H9 (cell line): Measurements from ENCODE around the gene WAPL. TPM values are rescaled to one million over a fixed set of nuclear protein-coding genes. Genes with fewer than 3 reads are reported as not detected.

ENCODE experiments used
- DNase-seq: peaks from one replicate; pipeline ENCODE4 v3.0.0-alpha.2; 2017
- H2AFZ ChIP-seq: one replicate; pipeline ENCODE4 v1.6.1; 2013; ENCODE audit warnings: mild to moderate bottlenecking, low read length, control low read depth, moderate library complexity
- H2AK5ac ChIP-seq: 2 replicates; pipeline ENCODE4 v1.6.1; 2013; ENCODE audit warnings: low read length, control low read depth, mixed read lengths; ENCODE audit not compliant: insufficient read length
- H2BK120ac ChIP-seq: one replicate; pipeline ENCODE4 v1.6.1; 2013; ENCODE audit warnings: low read depth, mild to moderate bottlenecking, low read length, control low read depth, inconsistent platforms; ENCODE audit not compliant: poor library complexity, severe bottlenecking
- H2BK12ac ChIP-seq: 2 replicates; pipeline ENCODE4 v1.6.1; 2013; ENCODE audit warnings: low read length, control low read depth, mixed read lengths, low read depth; ENCODE audit not compliant: insufficient read length
- H2BK15ac ChIP-seq: 2 replicates; pipeline ENCODE4 v1.6.1; 2013; ENCODE audit warnings: low read depth, low read length, control low read depth
- H2BK20ac ChIP-seq: one replicate; pipeline ENCODE4 v1.6.1; 2013; ENCODE audit warnings: low read depth, mild to moderate bottlenecking, low read length, control low read depth, inconsistent platforms; ENCODE audit not compliant: poor library complexity, severe bottlenecking
- H2BK5ac ChIP-seq: 2 replicates; pipeline ENCODE4 v1.6.1; 2013; ENCODE audit warnings: low read length, control low read depth, mixed read lengths; ENCODE audit not compliant: insufficient read length
- H3K14ac ChIP-seq: 2 replicates; pipeline ENCODE4 v1.6.1; 2013; ENCODE audit warnings: low read length, control low read depth; ENCODE audit not compliant: insufficient read depth
- H3K18ac ChIP-seq: 2 replicates; pipeline ENCODE4 v1.6.1; 2013; ENCODE audit warnings: low read depth, mild to moderate bottlenecking, mixed read lengths, low read length, control low read depth; ENCODE audit not compliant: insufficient read length
- H3K23ac ChIP-seq: 2 replicates; pipeline ENCODE4 v1.6.1; 2013; ENCODE audit warnings: low read length, control low read depth, mixed read lengths, low read depth; ENCODE audit not compliant: insufficient read length
- H3K23me2 ChIP-seq: 2 replicates; pipeline ENCODE4 v1.6.1; 2013; ENCODE audit warnings: low read depth, mild to moderate bottlenecking, mixed read lengths, low read length, control low read depth; ENCODE audit not compliant: insufficient read length, poor library complexity, severe bottlenecking
- H3K27ac ChIP-seq: 2 replicates; pipeline ENCODE4 v1.5.1; 2013; ENCODE audit warnings: low read length, control low read depth, mixed read lengths, low read depth; ENCODE audit not compliant: insufficient read length
- H3K27me3 ChIP-seq: 2 replicates; pipeline ENCODE4 v1.6.1; 2013; ENCODE audit warnings: low read length, control low read depth, inconsistent platforms; ENCODE audit not compliant: insufficient read depth
- H3K4ac ChIP-seq: 2 replicates; pipeline ENCODE4 v1.6.1; 2013; ENCODE audit warnings: low read depth, mild to moderate bottlenecking, control low read depth, inconsistent platforms, low read length, moderate library complexity
- H3K4me1 ChIP-seq: 2 replicates; pipeline ENCODE4 v1.6.1; 2013; ENCODE audit warnings: low read length, control low read depth, inconsistent platforms; ENCODE audit not compliant: insufficient read depth
- H3K4me2 ChIP-seq: 2 replicates; pipeline ENCODE4 v1.6.1; 2013; ENCODE audit warnings: low read length, control low read depth, mixed read lengths; ENCODE audit not compliant: insufficient read length, insufficient read depth
- H3K56ac ChIP-seq: 2 replicates; pipeline ENCODE4 v1.6.1; 2013; ENCODE audit warnings: low read depth, mild to moderate bottlenecking, mixed read lengths, low read length, control low read depth; ENCODE audit not compliant: insufficient read length
- H3K79me1 ChIP-seq: 2 replicates; pipeline ENCODE4 v1.6.1; 2013; ENCODE audit warnings: low read depth, mild to moderate bottlenecking, moderate library complexity, low read length, control low read depth, inconsistent platforms; ENCODE audit not compliant: insufficient read depth, poor library complexity, severe bottlenecking
- H3K79me2 ChIP-seq: 2 replicates; pipeline ENCODE4 v1.6.1; 2013; ENCODE audit warnings: low read length, control low read depth, inconsistent platforms; ENCODE audit not compliant: insufficient read depth
- H3K9ac ChIP-seq: 2 replicates; pipeline ENCODE4 v1.6.1; 2013; ENCODE audit warnings: low read length, control low read depth, mixed read lengths; ENCODE audit not compliant: insufficient read length; ENCODE audit errors: extremely low read depth
- H3K9me3 ChIP-seq: one replicate; pipeline ENCODE4 v1.6.1; 2013; ENCODE audit warnings: low read depth, low read length, inconsistent platforms; ENCODE audit not compliant: control insufficient read depth
- H3T11ph ChIP-seq: one replicate; pipeline ENCODE4 v1.6.1; 2013; ENCODE audit warnings: mild to moderate bottlenecking, low read length, control low read depth, inconsistent platforms
- H4K20me1 ChIP-seq: one replicate; pipeline ENCODE4 v1.6.1; 2013; ENCODE audit not compliant: control insufficient read depth, insufficient read length, insufficient read depth
- H4K5ac ChIP-seq: 2 replicates; pipeline ENCODE4 v1.6.1; 2013; ENCODE audit warnings: low read depth, mild to moderate bottlenecking, mixed read lengths, low read length, control low read depth; ENCODE audit not compliant: insufficient read length
- H4K8ac ChIP-seq: replicated peaks from 2 replicates; pipeline ENCODE4 v1.6.1; 2013; ENCODE audit warnings: low read length, control low read depth, mixed read lengths, low read depth; ENCODE audit not compliant: insufficient read length
- H4K91ac ChIP-seq: 2 replicates; pipeline ENCODE4 v1.6.1; 2013; ENCODE audit warnings: low read depth, mild to moderate bottlenecking, moderate library complexity, mixed read lengths, low read length, control low read depth; ENCODE audit not compliant: insufficient read length
- H3K27ac Mint-ChIP-seq, 3 experiments: 2 replicates in 2 of 3; 3 replicates in 1 of 3; pipeline ENCODE4 v1.8.0; 2020 to 2021; ENCODE audit warnings: mixed read lengths in 3 of 3, mild to moderate bottlenecking in 1 of 3, moderate library complexity in 1 of 3
- H3K27me3 Mint-ChIP-seq: 2 replicates; pipeline ENCODE4 v1.8.0; 2021; ENCODE audit warnings: low read depth, mild to moderate bottlenecking, moderate library complexity, mixed read lengths
- H3K36me3 Mint-ChIP-seq, 3 experiments: 2 replicates in 2 of 3; 3 replicates in 1 of 3; pipeline ENCODE4 v1.8.0; 2020 to 2021; ENCODE audit warnings: low read depth in 3 of 3, mixed read lengths in 3 of 3; ENCODE audit not compliant: insufficient read depth in 1 of 3
- H3K4me1 Mint-ChIP-seq, 2 experiments: 2 replicates each; pipeline ENCODE4 v1.8.0; 2020; ENCODE audit warnings: mixed read lengths in 2 of 2
- H3K4me3 Mint-ChIP-seq, 2 experiments: 2 replicates in 1 of 2; 3 replicates in 1 of 2; pipeline ENCODE4 v1.8.0; 2020 to 2021; ENCODE audit warnings: mild to moderate bottlenecking in 2 of 2, mixed read lengths in 2 of 2, moderate library complexity in 1 of 2
- H3K9me3 Mint-ChIP-seq, 2 experiments: 2 replicates in 1 of 2; 3 replicates in 1 of 2; pipeline ENCODE4 v1.8.0; 2020; ENCODE audit warnings: mild to moderate bottlenecking in 2 of 2, mixed read lengths in 2 of 2, moderate library complexity in 1 of 2
- CTCF ChIP-seq: fragments of 200-600 bp; sonication (generic); conservative IDR thresholded peaks from 3 replicates; pipeline ENCODE4 v1.8.0; 2021; ENCODE audit warnings: antibody characterized with exemption, mild to moderate bottlenecking
- WGBS: extraction: QIAGEN DNeasy Blood & Tissue Kit; methylation state at CpG from one replicate; pipeline ENCODE4 v1.1.7; 2013; ENCODE audit warnings: missing lambda C conversion rate, low lambda C conversion rate, mixed read lengths; ENCODE audit not compliant: insufficient read length; ENCODE audit errors: extremely low coverage; 5-methylcytosine and 5-hydroxymethylcytosine counted together
- total RNA-seq: library from RNA; stranded (reverse); gene quantifications from 2 replicates; pipeline ENCODE4 v1.2.1, GENCODE V29; 2021

The WAPL gene
- total RNA-seq, 1 experiment from 2014 or later, result 61.4 TPM

GRCh38 chr10:86411281-86411841 is 110.2 kb downstream of the WAPL start:
- no peak overlapping the region for H3K4me2 ChIP-seq
- no peaks in the 10 kb centered on the region for H3K36me3 Mint-ChIP-seq
- no CpG with 5 or more reads among the region's 7 CpGs for WGBS

More at GRCh38 chr10:86411281-86411841, 110.2 kb downstream of the WAPL start:
- no peak overlapping the region for H3K56ac ChIP-seq
- Mint-ChIP-seq H3K27me3 (no peaks in the 10 kb centered on the region; the same call in 1 of the 2 replicates), H3K9me3 (peaks cover 0 to 2% of the 10 kb centered on the region in 2 experiments; a peak in 2 of 5 replicates), H3K4me3 (no peak overlapping the region), H3K27ac (no peak overlapping the region), H3K4me1 (peaks cover 4 to 7% of the 10 kb centered on the region in 2 experiments)
- no peaks in the 10 kb centered on the region for H3K9me3 ChIP-seq
- H3K14ac ChIP-seq, result no peak overlapping the region
- no peaks in the 10 kb centered on the region for H3K79me2 ChIP-seq
- no peak overlapping the region for H4K5ac ChIP-seq
- H3K23ac ChIP-seq, result no peak overlapping the region
- H3K18ac ChIP-seq, result no peak overlapping the region
- no peaks in the 10 kb centered on the region for H3K4me1 ChIP-seq
- H3K27ac ChIP-seq, result no peak overlapping the region
- H2AFZ ChIP-seq, result no peak overlapping the region
- H3K9ac ChIP-seq, result no peak overlapping the region
- DNase-seq, result no peak
- no peak overlapping the region for H2BK20ac ChIP-seq
- no peak overlapping the region for H3T11ph ChIP-seq
- no peak overlapping the region for H2AK5ac ChIP-seq
- no peak overlapping the region for H3K4ac ChIP-seq
- no peaks in the 10 kb centered on the region for H4K20me1 ChIP-seq
- H3K27me3 ChIP-seq, result no peaks in the 10 kb centered on the region
- H2BK15ac ChIP-seq, result no peak overlapping the region
- H2BK5ac ChIP-seq, result no peak overlapping the region
- no peak overlapping the region for H2BK12ac ChIP-seq
- no peak overlapping the region for H4K8ac ChIP-seq
- no peaks in the 10 kb centered on the region for H3K79me1 ChIP-seq
- no peaks in the 10 kb centered on the region for H3K23me2 ChIP-seq
- no peak overlapping the region for H4K91ac ChIP-seq
- H2BK120ac ChIP-seq, result no peak overlapping the region
- TF ChIP-seq CTCF, result no peak
